Esophagus muscularis mucosa (tissue), 3 donors: ENCODE data around the gene LTK.

Experiments used
- POLR2A ChIP-seq: fragments of 450-650 bp; IDR thresholded peaks from one replicate; pipeline ENCODE4 v1.6.1; 2017; ENCODE audit warnings: antibody characterized with exemption, moderate library complexity, mild to moderate bottlenecking, low read depth
- POLR2AphosphoS5 ChIP-seq, 2 donors: sonication (generic); formaldehyde crosslinking; IDR thresholded peaks; one replicate each; pipeline ENCODE4 v1.6.1; 2017; ENCODE audit warnings: antibody characterized with exemption in 2 of 2
- TF ChIP-seq, protein P1 (sequence below), 3 experiments: fragments of 200-600 bp in 2 of 3; fragments of 450-650 bp in 1 of 3; sonication (generic) in 2 of 3; IDR thresholded peaks; one replicate each; pipeline ENCODE4 v1.5.1; 2017 to 2019; ENCODE audit warnings: antibody characterized with exemption in 3 of 3, mild to moderate bottlenecking in 2 of 3, moderate library complexity in 1 of 3

DNA sequence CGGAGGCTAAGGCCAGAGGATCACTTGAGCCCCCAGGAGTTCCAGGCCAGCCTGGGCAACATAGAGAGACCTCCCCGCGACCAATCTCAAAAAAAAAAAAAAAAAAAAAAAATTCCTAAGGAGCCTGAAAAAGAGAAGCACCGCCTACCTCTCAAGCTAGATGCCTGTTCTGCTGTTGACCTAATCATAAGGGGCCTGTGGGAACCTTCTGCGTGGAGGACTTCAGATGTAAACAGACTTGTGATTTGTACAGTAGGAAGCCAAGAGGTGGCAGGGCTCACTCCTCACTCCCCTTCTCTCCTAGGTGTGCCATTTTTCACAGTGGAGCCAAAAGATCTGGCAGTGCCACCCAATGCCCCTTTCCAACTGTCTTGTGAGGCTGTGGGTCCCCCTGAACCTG, 48.6 kb upstream of the LTK start:
- TF ChIP-seq, protein P1, sequence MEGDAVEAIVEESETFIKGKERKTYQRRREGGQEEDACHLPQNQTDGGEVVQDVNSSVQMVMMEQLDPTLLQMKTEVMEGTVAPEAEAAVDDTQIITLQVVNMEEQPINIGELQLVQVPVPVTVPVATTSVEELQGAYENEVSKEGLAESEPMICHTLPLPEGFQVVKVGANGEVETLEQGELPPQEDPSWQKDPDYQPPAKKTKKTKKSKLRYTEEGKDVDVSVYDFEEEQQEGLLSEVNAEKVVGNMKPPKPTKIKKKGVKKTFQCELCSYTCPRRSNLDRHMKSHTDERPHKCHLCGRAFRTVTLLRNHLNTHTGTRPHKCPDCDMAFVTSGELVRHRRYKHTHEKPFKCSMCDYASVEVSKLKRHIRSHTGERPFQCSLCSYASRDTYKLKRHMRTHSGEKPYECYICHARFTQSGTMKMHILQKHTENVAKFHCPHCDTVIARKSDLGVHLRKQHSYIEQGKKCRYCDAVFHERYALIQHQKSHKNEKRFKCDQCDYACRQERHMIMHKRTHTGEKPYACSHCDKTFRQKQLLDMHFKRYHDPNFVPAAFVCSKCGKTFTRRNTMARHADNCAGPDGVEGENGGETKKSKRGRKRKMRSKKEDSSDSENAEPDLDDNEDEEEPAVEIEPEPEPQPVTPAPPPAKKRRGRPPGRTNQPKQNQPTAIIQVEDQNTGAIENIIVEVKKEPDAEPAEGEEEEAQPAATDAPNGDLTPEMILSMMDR (IDR thresholded peaks at IDR 0.05): no peak
- no peak for TF ChIP-seq POLR2A
- no peak for TF ChIP-seq POLR2AphosphoS5 (IDR thresholded peaks at IDR 0.05)
